Measurements from ENCODE around the gene AKT2. TPM values are rescaled to one million over a fixed set of nuclear protein-coding genes. Genes with fewer than 3 reads are reported as not detected.

AKT2 gene
- total and polyA plus RNA-seq, 12 donors, result 56.7 to 147 (median 123) TPM

DNA sequence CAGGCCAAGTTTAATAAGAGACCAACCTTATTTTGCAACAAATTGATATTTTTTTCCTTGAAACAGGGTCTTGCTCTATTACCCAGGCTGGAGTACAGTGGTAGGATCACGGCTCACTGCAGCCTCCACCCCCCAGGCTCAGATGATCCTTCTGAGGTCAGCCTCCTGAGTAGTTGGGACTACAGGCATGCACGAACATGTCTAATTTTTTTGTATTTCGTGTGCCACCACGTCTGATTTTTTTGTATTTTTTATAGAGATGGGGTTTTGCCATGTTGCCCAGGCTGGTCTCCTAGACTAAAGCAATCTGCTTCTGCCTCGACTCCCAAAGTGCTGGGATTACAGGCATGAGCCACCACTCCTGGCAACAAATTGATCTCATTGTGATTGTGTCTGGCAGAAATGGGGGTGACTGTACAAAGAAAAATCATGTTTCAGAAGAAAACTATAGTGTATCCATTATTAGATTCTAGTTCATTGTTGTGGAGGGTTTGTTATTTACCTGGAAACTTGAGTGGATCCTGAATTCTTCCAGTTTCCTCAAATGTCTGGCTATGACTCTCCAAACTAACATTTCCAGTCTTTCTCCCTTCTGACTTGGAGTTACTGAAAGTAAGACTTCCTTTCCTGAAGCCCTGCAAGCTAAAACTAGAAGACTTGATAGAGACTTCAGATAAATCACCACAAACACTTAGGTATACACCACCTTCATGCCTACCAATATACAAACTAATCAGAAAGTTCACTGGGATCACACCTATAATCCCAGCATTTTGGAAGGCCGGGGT is 17.3 kb upstream of the AKT2 start:
- Histone ChIP-seq H3K27ac (no peak overlapping the region), H3K4me1 (peaks cover 0 to 4% (median 0%) of the 10 kb centered on the region in 9 donors), H3K4me3 (no peak overlapping the region), H3K27me3 (no peaks in the 10 kb centered on the region), H3K36me3 (no peaks in the 10 kb centered on the region), H3K9me3 (no peaks in the 10 kb centered on the region)
- DNase-seq (no peak), ATAC-seq (no peak)
- intact Hi-C loops (cut with DNase I), result loop anchor here in 6 of 10 donors (10.0 kb wide), 4 partner anchors 158 to 332 kb away; no protein-coding TSS in a partner anchor
- TF ChIP-seq, protein P1, sequence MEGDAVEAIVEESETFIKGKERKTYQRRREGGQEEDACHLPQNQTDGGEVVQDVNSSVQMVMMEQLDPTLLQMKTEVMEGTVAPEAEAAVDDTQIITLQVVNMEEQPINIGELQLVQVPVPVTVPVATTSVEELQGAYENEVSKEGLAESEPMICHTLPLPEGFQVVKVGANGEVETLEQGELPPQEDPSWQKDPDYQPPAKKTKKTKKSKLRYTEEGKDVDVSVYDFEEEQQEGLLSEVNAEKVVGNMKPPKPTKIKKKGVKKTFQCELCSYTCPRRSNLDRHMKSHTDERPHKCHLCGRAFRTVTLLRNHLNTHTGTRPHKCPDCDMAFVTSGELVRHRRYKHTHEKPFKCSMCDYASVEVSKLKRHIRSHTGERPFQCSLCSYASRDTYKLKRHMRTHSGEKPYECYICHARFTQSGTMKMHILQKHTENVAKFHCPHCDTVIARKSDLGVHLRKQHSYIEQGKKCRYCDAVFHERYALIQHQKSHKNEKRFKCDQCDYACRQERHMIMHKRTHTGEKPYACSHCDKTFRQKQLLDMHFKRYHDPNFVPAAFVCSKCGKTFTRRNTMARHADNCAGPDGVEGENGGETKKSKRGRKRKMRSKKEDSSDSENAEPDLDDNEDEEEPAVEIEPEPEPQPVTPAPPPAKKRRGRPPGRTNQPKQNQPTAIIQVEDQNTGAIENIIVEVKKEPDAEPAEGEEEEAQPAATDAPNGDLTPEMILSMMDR (IDR thresholded peaks at IDR 0.05), result no peak
- 86 to 89% methylated on average over 6 of the region's 6 CpGs for WGBS, 2 donors

DNA sequence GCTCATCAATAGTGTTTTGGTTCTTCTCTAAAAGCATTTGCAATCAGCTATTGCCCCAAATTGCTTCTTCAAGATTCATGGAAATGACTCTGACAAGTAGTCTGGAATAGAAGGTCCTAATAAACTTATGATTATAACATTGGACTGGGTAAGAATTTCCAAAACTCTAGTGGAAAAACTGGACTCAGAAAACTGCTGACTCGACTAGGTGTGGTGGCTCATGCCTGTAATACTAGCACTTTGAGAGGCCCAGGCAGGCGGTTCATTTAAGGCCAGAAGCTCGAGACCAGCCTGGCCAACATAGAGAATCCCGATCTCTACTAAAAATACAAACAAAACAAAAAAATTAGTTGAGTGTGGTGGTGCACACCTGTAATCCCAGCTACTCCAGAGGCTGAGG is 15.5 kb upstream of the AKT2 start:
- no peaks in the 10 kb centered on the region for H3K27me3 ChIP-seq
- H3K9me3 ChIP-seq, result no peaks in the 10 kb centered on the region
- WGBS, 2 donors, result 93 to 94% methylated on average over 4 of the region's 4 CpGs
- H3K4me1 ChIP-seq, result peaks cover 0 to 4% (median 0%) of the 10 kb centered on the region in 9 donors
- H3K36me3 ChIP-seq, result no peaks in the 10 kb centered on the region
- DNase-seq, result no peak
- H3K27ac ChIP-seq, result no peak overlapping the region
- TF ChIP-seq, protein P1 (IDR thresholded peaks at IDR 0.05), result no peak
- intact Hi-C loops (cut with DNase I), result loop anchor here in 6 of 10 donors (10.0 kb wide), 4 partner anchors 156 to 334 kb away; no protein-coding TSS in a partner anchor
- no peak for ATAC-seq
- no peak overlapping the region for H3K4me3 ChIP-seq

DNA sequence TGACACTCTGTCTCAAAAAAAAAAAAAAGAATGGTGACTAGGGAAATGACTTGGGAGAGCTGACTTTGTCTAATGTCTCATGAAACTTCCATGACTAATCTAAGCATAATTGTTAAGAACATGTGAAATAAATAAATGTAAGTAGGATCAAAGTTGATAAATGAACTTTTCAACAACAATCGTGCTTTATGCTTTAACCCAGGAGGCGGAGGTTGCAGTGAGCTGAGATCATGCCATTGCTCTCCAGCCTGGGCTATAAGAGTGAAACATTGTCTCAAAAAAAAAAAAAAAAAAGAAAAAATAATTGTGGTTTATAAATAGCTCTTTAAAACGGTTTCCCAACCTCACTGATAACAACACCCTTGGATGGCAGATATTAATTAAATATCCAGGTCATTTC is 12.9 kb upstream of the AKT2 start:
- no peak for DNase-seq
- no peaks in the 10 kb centered on the region for H3K4me1 ChIP-seq
- intact Hi-C loops (cut with DNase I), result no loop called here
- WGBS, 2 donors, result 60 to 62% methylated on average over 3 of the region's 3 CpGs
- H3K9me3 ChIP-seq, result no peaks in the 10 kb centered on the region
- H3K36me3 ChIP-seq, result no peaks in the 10 kb centered on the region
- H3K27ac ChIP-seq, result no peak overlapping the region
- TF ChIP-seq, protein P1 (IDR thresholded peaks at IDR 0.05), result no peak
- no peaks in the 10 kb centered on the region for H3K27me3 ChIP-seq
- no peak for ATAC-seq
- no peak overlapping the region for H3K4me3 ChIP-seq

DNA sequence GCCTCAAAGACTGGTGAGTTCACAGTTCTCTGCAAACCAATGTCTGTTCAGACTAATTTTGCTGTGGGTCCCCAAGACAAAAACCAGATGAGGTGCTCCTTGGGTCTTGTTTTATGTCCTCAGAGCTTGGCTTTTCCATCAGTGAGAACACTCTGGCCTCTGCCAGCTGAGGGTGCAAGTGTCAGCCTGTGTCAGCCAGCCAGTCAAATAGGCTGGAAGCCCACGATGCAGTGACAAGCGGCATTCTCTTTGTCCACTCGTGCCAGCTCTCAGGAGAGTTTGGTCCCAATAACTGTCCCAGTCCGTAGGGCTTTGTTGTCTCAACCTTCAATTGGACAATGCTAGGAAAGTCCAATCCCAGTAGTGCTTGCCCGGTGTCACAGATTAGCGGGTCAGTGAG is 9.4 kb upstream of the AKT2 start:
- no peak for ATAC-seq
- Histone ChIP-seq H3K36me3 (no peaks in the 10 kb centered on the region), H3K9me3 (no peaks in the 10 kb centered on the region), H3K4me1 (no peaks in the 10 kb centered on the region), H3K27me3 (no peaks in the 10 kb centered on the region), H3K27ac (no peak overlapping the region), H3K4me3 (no peak overlapping the region)
- TF ChIP-seq, protein P1 (IDR thresholded peaks at IDR 0.05), result no peak
- 84 to 91% methylated on average over 6 of the region's 6 CpGs for WGBS, 2 donors
- no peak for DNase-seq
- intact Hi-C loops (cut with DNase I), result no loop called here

Measured in heart right ventricle (tissue), 16 donors.